GM12878 (cell line): ENCODE data around the gene RUNDC1. TPM values are rescaled to one million over a fixed set of nuclear protein-coding genes. Genes with fewer than 3 reads are reported as not detected.

Experiments
- CBX3 ChIP-seq: fragments of 200-600 bp; sonication (generic); IDR thresholded peaks from 2 replicates; pipeline ENCODE4 v1.6.1; 2016; ENCODE audit warnings: low read depth, borderline replicate concordance
- CEBPZ ChIP-seq: fragments of 150-350 bp; IDR thresholded peaks from 2 replicates; pipeline ENCODE4 v1.6.1; 2016; ENCODE audit warnings: low read depth, low read length
- ESRRA ChIP-seq: IDR thresholded peaks from 2 replicates; pipeline ENCODE4 v1.6.1; 2012; ENCODE audit warnings: mild to moderate bottlenecking, low read length, improper control_type of control experiment
- FOXK2 ChIP-seq: fragments of 450-650 bp; IDR thresholded peaks from 2 replicates; pipeline ENCODE4 v1.6.1; 2017; ENCODE audit warnings: mild to moderate bottlenecking, moderate library complexity
- NKRF ChIP-seq: fragments of 450-650 bp; conservative IDR thresholded peaks from 2 replicates; pipeline ENCODE4 v1.6.1; 2017; ENCODE audit warnings: mild to moderate bottlenecking, moderate library complexity
- NR2C1 ChIP-seq: fragments of 450-650 bp; IDR thresholded peaks from 2 replicates; pipeline ENCODE4 v1.6.1; 2017; ENCODE audit warnings: antibody characterized with exemption, mild to moderate bottlenecking, moderate library complexity
- POLR2AphosphoS2 ChIP-seq: IDR thresholded peaks from 2 replicates; pipeline ENCODE4 v1.6.1; 2011; ENCODE audit warnings: low read depth, mild to moderate bottlenecking, low read length, improper control_type of control experiment, moderate library complexity
- SMARCA5 ChIP-seq: fragments of 450-650 bp; IDR thresholded peaks from 2 replicates; pipeline ENCODE4 v1.6.1; 2017; ENCODE audit warnings: mild to moderate bottlenecking
- TCF12 ChIP-seq: IDR thresholded peaks from 2 replicates; pipeline ENCODE4 v1.6.1; 2011; ENCODE audit warnings: low read depth, mild to moderate bottlenecking, low read length
- USF2 ChIP-seq: IDR thresholded peaks from 2 replicates; pipeline ENCODE4 v1.6.1; 2011; ENCODE audit warnings: low read depth, low read length, improper control_type of control experiment, borderline replicate concordance
- YY1 ChIP-seq: IDR thresholded peaks from 2 replicates; pipeline ENCODE4 v1.6.1; 2011; ENCODE audit warnings: low read depth, mild to moderate bottlenecking, low read length
- polyA plus RNA-seq, 11 experiments: library from polyadenylated mRNA; depleted of rRNA in 4 of 11; unstranded in 6 of 11; stranded (reverse) in 5 of 11; fragments of >200 nt; fragmentation: Nextera tagmentation in 4 of 11; fragmentation: Illumina TruSeq in 1 of 11; extraction: Ambion mirVana in 4 of 11; extraction: Trizol in 1 of 11; gene quantifications; 1 replicate in 1 of 11; 2 replicates in 10 of 11; pipeline versions ENCODE4 v1.2.1 to v1.2.3, GENCODE V29; 2011 to 2016; ENCODE audit warnings: inconsistent platforms in 2 of 11, missing spikeins in 2 of 11, low read depth in 1 of 11
- total RNA-seq, 4 experiments: library from RNA; depleted of rRNA in 3 of 4; stranded (reverse); fragments of >200 nt in 3 of 4; fragmentation: Illumina TruSeq in 1 of 4; extraction: Trizol in 1 of 4; gene quantifications; 2 replicates each; pipeline versions ENCODE4 v1.2.1 to v1.2.3, GENCODE V29; 2013 to 2021
- TF ChIP-seq, protein P1 (sequence below): fragments of 450-650 bp; IDR thresholded peaks from 2 replicates; pipeline ENCODE4 v1.6.1; 2018; ENCODE audit warnings: borderline replicate concordance, mild to moderate bottlenecking; ENCODE audit not compliant: partially characterized antibody
- TF ChIP-seq, protein P2 (sequence below), 3 experiments: IDR thresholded peaks in 2 of 3; conservative IDR thresholded peaks in 1 of 3; 2 replicates each; pipeline ENCODE4 v1.5.1; 2011; ENCODE audit warnings: low read depth in 3 of 3, low read length in 3 of 3, mild to moderate bottlenecking in 3 of 3, control low read depth in 2 of 3, moderate library complexity in 2 of 3, inconsistent platforms in 1 of 3, mixed read lengths in 1 of 3; ENCODE audit not compliant: control insufficient read depth in 2 of 3, insufficient read depth in 1 of 3; ENCODE audit errors: extremely low read depth in 1 of 3
- TF ChIP-seq, protein P3 (sequence below): fragments of 450-650 bp; IDR thresholded peaks from 2 replicates; pipeline ENCODE4 v1.6.1; 2016; ENCODE audit warnings: mild to moderate bottlenecking, moderate library complexity, borderline replicate concordance

The RUNDC1 gene
- total and polyA plus RNA-seq, 10 of the 15 experiments (the other 5 are each of a cell fraction or from before 2014, with no cell fraction given), result 2.9 to 15.6 (median 8.2) TPM

DNA sequence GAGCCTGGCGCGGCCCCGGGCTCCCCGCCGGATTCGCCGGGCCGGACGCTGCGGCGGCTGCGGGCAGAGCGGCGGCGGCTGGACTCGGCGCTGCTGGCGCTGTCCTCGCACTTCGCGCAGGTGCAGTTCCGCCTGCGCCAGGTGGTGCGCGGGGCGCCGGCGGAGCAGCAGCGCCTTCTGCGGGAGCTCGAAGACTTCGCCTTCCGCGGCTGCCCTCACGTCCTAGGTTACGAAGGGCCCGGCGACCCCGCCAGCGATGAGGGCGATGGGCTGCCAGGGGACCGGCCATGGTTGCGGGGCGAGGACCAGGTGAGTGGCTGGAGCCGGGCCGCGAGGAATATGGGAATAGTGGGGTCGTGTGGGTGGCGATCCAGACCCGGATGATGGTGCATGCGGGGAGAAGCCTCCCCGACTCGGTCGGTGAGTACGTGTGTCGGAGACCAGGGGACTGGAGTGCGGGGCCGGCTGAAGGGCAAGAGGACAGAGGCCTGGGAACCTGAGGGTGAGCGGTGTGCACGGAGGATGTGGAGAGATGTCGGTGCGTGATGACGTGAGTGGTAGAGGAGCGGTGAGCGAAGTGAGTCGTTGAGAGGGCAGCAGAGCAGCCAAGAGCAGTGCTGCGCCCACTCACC, 517 bp downstream of the RUNDC1 start (continued):
- TF ChIP-seq TCF12 (peak; percentile 90), CBX3 (no peak), NKRF (no peak; the same call in 1 of the 2 replicates), SMARCA5 (no peak), NR2C1 (no peak), USF2 (no peak), FOXK2 (no peak), CEBPZ (no peak), YY1 (no peak), POLR2AphosphoS2 (no peak), ESRRA (no peak)
- TF ChIP-seq, protein P1, sequence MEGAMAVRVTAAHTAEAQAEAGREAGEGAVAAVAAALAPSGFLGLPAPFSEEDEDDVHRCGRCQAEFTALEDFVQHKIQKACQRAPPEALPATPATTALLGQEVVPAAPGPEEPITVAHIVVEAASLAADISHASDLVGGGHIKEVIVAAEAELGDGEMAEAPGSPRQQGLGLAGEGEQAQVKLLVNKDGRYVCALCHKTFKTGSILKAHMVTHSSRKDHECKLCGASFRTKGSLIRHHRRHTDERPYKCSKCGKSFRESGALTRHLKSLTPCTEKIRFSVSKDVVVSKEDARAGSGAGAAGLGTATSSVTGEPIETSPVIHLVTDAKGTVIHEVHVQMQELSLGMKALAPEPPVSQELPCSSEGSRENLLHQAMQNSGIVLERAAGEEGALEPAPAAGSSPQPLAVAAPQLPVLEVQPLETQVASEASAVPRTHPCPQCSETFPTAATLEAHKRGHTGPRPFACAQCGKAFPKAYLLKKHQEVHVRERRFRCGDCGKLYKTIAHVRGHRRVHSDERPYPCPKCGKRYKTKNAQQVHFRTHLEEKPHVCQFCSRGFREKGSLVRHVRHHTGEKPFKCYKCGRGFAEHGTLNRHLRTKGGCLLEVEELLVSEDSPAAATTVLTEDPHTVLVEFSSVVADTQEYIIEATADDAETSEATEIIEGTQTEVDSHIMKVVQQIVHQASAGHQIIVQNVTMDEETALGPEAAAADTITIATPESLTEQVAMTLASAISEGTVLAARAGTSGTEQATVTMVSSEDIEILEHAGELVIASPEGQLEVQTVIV, result no peak
- TF ChIP-seq, protein P2, sequence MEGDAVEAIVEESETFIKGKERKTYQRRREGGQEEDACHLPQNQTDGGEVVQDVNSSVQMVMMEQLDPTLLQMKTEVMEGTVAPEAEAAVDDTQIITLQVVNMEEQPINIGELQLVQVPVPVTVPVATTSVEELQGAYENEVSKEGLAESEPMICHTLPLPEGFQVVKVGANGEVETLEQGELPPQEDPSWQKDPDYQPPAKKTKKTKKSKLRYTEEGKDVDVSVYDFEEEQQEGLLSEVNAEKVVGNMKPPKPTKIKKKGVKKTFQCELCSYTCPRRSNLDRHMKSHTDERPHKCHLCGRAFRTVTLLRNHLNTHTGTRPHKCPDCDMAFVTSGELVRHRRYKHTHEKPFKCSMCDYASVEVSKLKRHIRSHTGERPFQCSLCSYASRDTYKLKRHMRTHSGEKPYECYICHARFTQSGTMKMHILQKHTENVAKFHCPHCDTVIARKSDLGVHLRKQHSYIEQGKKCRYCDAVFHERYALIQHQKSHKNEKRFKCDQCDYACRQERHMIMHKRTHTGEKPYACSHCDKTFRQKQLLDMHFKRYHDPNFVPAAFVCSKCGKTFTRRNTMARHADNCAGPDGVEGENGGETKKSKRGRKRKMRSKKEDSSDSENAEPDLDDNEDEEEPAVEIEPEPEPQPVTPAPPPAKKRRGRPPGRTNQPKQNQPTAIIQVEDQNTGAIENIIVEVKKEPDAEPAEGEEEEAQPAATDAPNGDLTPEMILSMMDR (IDR thresholded peaks at IDR 0.05 in 2 of 3, conservative IDR thresholded peaks at IDR 0.05 in 1 of 3; ENCODE audit: control insufficient read depth in 2 of 3, extremely low read depth in 1 of 3, insufficient read depth in 1 of 3, low read depth in 3 of 3, low read length in 3 of 3), result peak in 2 of 3 experiments; percentile 21 to 38; a peak in 2 of 6 replicates
- TF ChIP-seq, protein P3, sequence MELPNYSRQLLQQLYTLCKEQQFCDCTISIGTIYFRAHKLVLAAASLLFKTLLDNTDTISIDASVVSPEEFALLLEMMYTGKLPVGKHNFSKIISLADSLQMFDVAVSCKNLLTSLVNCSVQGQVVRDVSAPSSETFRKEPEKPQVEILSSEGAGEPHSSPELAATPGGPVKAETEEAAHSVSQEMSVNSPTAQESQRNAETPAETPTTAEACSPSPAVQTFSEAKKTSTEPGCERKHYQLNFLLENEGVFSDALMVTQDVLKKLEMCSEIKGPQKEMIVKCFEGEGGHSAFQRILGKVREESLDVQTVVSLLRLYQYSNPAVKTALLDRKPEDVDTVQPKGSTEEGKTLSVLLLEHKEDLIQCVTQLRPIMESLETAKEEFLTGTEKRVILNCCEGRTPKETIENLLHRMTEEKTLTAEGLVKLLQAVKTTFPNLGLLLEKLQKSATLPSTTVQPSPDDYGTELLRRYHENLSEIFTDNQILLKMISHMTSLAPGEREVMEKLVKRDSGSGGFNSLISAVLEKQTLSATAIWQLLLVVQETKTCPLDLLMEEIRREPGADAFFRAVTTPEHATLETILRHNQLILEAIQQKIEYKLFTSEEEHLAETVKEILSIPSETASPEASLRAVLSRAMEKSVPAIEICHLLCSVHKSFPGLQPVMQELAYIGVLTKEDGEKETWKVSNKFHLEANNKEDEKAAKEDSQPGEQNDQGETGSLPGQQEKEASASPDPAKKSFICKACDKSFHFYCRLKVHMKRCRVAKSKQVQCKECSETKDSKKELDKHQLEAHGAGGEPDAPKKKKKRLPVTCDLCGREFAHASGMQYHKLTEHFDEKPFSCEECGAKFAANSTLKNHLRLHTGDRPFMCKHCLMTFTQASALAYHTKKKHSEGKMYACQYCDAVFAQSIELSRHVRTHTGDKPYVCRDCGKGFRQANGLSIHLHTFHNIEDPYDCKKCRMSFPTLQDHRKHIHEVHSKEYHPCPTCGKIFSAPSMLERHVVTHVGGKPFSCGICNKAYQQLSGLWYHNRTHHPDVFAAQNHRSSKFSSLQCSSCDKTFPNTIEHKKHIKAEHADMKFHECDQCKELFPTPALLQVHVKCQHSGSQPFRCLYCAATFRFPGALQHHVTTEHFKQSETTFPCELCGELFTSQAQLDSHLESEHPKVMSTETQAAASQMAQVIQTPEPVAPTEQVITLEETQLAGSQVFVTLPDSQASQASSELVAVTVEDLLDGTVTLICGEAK, result no peak
